HG02870 (cell line): Measurements from ENCODE around the gene INTS11.

ENCODE experiments used
- ATAC-seq: cut with Tn5 transposase; IDR thresholded peaks from one replicate; pipeline ENCODE4 v1.9.1; 2021; ENCODE audit warnings: mild to moderate bottlenecking, moderate library complexity; ENCODE audit not compliant: unreplicated experiment

Gene INTS11

DNA sequence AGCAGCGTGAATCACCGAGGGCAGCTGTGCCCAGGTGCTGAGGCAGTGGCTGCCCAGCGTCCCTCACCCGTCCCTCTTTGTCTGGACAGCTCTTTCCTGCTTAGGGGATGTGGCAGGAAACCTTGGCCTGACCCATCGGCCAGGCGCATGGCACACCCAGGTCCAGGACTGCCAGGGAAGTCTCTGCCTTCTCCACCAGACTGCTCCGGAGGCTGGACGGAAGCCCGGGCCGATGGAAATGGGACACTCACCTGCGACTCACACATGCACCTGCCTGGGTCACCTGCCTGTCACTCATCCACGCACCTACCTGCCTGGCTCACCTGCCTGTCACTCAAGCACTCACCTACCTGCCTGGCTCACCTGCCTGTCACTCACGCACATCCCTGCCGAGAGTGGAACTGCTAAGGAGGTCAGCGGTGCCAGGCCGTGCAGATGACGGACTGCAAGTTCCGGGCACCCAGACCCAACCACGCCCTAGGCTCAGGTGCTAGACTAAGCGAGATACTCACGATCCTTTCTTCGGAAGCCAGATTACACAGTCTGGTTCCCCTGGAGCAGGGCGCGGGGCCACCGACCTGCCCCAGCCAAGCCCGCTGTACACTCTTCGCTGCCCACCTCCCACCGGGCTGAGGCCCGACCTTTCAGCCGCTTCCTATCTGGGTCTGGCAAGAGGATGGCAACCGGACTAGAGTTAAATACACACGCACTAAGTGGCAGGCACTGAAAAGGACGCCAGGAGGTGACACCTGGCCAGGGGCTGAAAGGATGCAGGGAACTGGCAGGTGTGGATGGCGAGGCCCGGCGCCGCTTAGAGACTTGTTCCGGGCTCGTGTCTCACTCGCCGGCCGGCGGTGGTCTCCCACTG lies 51.9 kb downstream of the INTS11 start:
- ATAC-seq, result no peak

DNA sequence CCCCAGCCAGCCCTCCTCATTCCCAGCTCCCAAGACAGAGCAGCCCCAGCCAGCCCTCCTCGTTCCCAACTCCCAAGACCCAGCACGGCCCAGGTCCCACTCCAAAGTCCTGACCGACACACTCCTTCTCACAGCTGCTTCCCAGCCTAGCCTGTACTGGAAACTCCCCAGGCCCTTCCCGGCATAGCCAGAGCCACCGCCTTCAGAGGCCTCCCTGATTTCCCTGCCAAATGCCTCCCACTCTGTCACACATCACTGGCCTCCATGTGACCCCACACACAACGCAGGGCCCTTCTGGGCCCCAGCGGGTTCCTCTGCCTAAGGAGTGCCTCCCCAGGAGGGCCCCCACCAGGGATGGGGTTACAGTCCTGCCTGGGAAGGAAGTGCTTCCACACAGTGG lies 53.6 kb downstream of the INTS11 start:
- ATAC-seq, result no peak

DNA sequence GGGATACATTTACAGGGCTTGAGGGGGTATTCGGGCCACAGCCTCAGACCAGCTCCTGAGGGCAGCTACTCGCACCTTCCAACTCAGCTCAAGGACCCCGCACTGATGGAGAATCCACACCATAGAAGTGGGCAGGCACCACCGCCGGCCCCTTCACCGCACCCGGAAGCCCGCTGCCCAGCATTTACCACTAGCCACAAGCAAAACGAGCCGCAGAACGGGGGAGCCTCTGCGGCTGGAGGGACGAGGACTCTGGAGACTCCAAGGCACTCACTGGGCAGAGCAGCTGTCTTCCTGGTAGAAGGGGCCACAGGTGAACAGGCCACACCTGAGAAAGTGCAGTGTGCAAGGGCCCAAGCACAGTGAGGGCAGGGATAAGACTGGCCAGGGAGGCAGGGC lies 56.2 kb downstream of the INTS11 start:
- ATAC-seq, result no peak

GRCh38 chr1:1267488-1268283 lies 56.8 kb downstream of the INTS11 start:
- ATAC-seq, result no peak

DNA sequence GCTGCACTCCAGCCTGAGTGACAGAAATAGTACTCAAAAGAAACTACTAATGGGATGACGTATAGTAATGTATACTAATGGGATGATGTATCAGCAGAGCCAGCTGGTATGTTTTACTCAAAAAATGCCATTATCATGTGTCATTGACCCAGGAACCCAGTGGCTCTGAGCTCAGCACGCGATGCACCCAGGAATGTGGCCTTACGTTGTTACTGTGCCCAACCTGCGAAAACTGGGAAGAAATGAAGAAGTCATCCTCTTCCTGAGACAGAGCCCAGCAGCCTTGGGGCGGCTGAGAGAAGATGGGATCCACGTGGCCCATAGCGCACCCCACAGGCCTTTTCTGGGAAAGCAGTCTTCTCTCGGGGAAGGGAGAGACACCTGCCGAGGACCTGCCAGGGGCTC lies 59.6 kb downstream of the INTS11 start:
- no peak for ATAC-seq

GRCh38 chr1:1264026-1264425 lies 60.4 kb downstream of the INTS11 start:
- no peak for ATAC-seq

DNA sequence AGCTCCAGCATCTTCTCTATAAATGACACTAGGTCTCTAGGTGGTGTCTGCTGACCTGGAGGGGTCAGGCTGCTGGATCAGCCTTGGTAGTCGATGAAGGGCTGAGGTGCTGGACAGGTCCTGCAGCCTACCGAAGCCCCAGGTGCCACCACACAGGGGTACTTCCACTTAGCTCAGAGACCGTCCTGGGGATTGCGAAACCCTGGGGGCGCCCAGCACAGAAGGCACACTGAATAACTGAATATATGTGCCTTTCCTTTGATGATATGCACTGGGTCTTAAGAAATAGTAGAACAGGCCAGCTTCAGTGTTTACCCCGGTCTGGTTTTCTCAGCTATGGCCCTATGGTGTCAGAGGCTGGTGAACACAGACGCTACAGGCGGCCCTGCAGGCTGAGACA lies 61.7 kb downstream of the INTS11 start:
- no peak for ATAC-seq

- ATAC-seq, result no peak
Measured at GRCh38 chr1:1262071-1262470, 62.4 kb downstream of the INTS11 start.
